GM12873 (cell line): ENCODE measurements around the gene SPHK1.

Experiments
- TF ChIP-seq, protein P1 (sequence below): IDR thresholded peaks from 2 replicates; pipeline ENCODE4 v1.5.1; 2012; ENCODE audit warnings: low read depth, mild to moderate bottlenecking, moderate library complexity, low read length, control low read depth; ENCODE audit not compliant: insufficient read depth; ENCODE audit errors: missing control alignments

Gene SPHK1

DNA sequence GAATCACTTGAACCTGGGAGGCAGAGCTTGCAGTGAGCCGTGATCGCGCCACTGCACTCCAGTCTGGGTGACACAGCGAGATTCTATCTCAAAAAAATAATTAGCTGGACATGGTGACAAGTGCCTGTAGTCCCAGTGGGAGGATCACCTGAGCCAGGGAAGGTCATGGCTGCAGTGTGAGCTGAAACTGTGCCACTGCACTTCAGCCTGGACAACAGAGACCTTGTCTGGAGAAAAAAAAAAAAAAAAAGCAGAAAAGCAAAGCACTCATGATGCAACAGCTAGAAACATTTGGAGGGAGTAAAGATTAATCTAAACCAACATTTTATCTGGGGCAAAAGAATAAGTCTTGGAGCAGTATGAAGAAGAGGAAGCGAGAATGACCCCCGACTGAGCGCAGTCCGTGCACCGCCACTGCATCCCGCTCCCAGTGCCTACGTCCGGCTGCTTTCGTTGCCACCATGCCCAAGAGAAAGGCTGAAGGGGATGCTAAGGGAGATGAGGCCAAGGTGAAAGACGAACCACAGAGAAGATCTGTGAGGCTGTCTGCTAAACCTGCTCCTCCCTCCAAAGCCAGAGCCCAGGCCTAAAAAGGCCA is 38.9 kb upstream of the SPHK1 start:
- TF ChIP-seq, protein P1, sequence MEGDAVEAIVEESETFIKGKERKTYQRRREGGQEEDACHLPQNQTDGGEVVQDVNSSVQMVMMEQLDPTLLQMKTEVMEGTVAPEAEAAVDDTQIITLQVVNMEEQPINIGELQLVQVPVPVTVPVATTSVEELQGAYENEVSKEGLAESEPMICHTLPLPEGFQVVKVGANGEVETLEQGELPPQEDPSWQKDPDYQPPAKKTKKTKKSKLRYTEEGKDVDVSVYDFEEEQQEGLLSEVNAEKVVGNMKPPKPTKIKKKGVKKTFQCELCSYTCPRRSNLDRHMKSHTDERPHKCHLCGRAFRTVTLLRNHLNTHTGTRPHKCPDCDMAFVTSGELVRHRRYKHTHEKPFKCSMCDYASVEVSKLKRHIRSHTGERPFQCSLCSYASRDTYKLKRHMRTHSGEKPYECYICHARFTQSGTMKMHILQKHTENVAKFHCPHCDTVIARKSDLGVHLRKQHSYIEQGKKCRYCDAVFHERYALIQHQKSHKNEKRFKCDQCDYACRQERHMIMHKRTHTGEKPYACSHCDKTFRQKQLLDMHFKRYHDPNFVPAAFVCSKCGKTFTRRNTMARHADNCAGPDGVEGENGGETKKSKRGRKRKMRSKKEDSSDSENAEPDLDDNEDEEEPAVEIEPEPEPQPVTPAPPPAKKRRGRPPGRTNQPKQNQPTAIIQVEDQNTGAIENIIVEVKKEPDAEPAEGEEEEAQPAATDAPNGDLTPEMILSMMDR = no peak

- TF ChIP-seq, protein P1 = no peak
Measured at GRCh38 chr17:76350463-76350862, 33.9 kb upstream of the SPHK1 start.

GRCh38 chr17:76351526-76352071 is 32.8 kb upstream of the SPHK1 start:
- TF ChIP-seq, protein P1 = no peak

DNA sequence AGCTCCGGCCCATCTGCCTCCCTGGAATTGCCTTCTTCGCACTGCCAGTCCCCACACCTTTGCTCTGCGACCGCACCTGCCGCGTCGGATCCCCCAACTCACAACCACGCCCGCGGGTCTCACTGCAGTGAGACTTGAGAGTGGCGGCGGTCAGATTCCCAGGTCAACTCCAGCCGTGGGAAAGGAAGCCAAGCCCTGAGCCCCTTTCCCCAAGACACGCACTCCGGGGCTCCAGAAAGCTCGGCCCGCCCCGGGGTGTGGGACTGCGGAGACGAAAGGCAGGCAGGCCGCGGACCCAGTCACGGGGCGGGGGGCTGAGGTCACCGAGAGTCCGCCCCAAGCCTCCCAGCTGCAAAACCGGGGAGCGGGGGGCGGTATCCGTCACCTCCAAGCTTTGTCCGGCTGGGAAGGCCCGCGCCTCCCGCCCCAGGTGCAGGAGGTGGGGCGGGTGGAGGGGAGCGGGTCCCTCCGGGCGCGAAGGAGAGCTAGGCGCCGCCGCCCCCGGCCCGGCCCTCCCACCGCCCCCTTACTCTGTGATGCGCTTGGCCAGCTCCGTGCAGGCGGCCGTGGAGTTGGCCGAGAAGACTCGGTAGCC is 31.3 kb upstream of the SPHK1 start:
- TF ChIP-seq, protein P1 = no peak

GRCh38 chr17:76353599-76354316 is 30.7 kb upstream of the SPHK1 start, which contains the start of gene PRPSAP1:
Gene PRPSAP1 (minus strand): TSS chr17:76353916. CDS start chr17:76353703, 213 bp downstream.
- TF ChIP-seq, protein P1 = peak; percentile 32

- TF ChIP-seq, protein P1 = no peak
Measured at GRCh38 chr17:76354317-76354729, 30.1 kb upstream of the SPHK1 start.

DNA sequence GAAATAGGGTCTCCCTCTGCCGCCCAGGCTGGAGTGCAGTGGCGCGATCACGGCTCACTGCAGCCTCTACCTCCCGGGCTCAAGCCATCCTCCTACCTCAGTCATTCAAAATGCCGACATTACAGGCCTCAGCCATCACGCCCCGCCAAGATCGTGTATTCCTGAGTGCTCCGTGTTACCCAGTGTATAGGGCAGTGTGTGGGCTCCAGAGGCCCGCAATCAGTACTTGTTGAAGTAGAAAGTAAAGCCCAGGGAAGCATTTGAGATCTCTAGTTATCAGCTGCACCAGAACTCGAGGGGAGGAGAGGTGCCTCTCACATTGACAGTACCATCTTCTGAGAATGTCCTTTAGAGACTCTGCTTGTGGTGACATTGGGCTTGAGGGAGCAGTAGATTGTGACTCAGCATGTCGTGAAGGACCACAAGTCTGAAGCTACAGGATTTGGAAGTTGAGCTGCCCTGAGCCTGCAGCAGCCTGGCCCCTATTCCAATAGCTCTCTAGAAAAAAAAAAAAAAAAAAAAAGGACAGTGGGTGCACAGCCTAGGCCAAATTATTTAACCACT is 29.6 kb upstream of the SPHK1 start:
- TF ChIP-seq, protein P1 = no peak
